ENCODE measurements around the gene DIP2B. TPM values are rescaled to one million over a fixed set of nuclear protein-coding genes. Genes with fewer than 3 reads are reported as not detected.

DIP2B gene
- total and polyA plus RNA-seq, 8 donors, result 2.7 to 136 (median 8.9) TPM

GRCh38 chr12:50572760-50573159, 68.0 kb downstream of the DIP2B start:
- 82 to 87% (median 84%) methylated on average over 3 of the region's 3 CpGs for WGBS, 5 donors
- Histone ChIP-seq H3K27me3 (no peaks in the 10 kb centered on the region), H3K27ac (peak overlapping the region in 3 of 5 donors; percentile 8 to 67 (median 20)), H3K4me3 (no peak overlapping the region), H3K9me3 (no peaks in the 10 kb centered on the region), H3K36me3 (no peaks in the 10 kb centered on the region), H3K4me1 (peaks cover 54 to 80% (median 69%) of the 10 kb centered on the region in 4 donors)
- TF ChIP-seq POLR2AphosphoS5 (IDR thresholded peaks at IDR 0.05) (no peak), EP300 (IDR thresholded peaks at IDR 0.05) (no peak), POLR2A (IDR thresholded peaks at IDR 0.05) (no peak), CTCF (IDR thresholded peaks at IDR 0.05) (no peak)
- intact Hi-C loops (cut with DNase I; ENCODE audit: low total_unique reads), result no loop called here
- DNase-seq, result no peak

GRCh38 chr12:50573271-50573670, 68.5 kb downstream of the DIP2B start:
- no peaks in the 10 kb centered on the region for H3K36me3 ChIP-seq
- no peaks in the 10 kb centered on the region for H3K27me3 ChIP-seq
- DNase-seq, result no peak
- H3K4me1 ChIP-seq, result peaks cover 49 to 75% (median 65%) of the 10 kb centered on the region in 4 donors
- H3K4me3 ChIP-seq, result no peak overlapping the region
- H3K9me3 ChIP-seq, result no peaks in the 10 kb centered on the region
- intact Hi-C loops (cut with DNase I; ENCODE audit: low total_unique reads), result no loop called here
- TF ChIP-seq POLR2A (IDR thresholded peaks at IDR 0.05) (no peak), POLR2AphosphoS5 (IDR thresholded peaks at IDR 0.05) (no peak), EP300 (IDR thresholded peaks at IDR 0.05) (no peak), CTCF (IDR thresholded peaks at IDR 0.05) (no peak)
- peak overlapping the region in 2 of 5 donors; percentile 8 to 67 for H3K27ac ChIP-seq
- WGBS, 5 donors, result 94 to 99% (median 97%) methylated on average over 2 of the region's 2 CpGs

GRCh38 chr12:50574601-50575348, 70.0 kb downstream of the DIP2B start:
- Histone ChIP-seq H3K27ac (peak overlapping the region in 3 of 5 donors; percentile 14 to 57 (median 38)), H3K27me3 (no peaks in the 10 kb centered on the region), H3K4me3 (no peak overlapping the region), H3K36me3 (no peaks in the 10 kb centered on the region), H3K4me1 (peaks cover 34 to 67% (median 52%) of the 10 kb centered on the region in 4 donors), H3K9me3 (no peaks in the 10 kb centered on the region)
- DNase-seq, result peak in 1 of 2 donors; percentile 25
- intact Hi-C loops (cut with DNase I; ENCODE audit: low total_unique reads), result no loop called here
- TF ChIP-seq CTCF (IDR thresholded peaks at IDR 0.05) (no peak), POLR2AphosphoS5 (IDR thresholded peaks at IDR 0.05) (no peak), EP300 (IDR thresholded peaks at IDR 0.05) (no peak), POLR2A (IDR thresholded peaks at IDR 0.05) (no peak)
- WGBS, 5 donors, result 44 to 66% (median 52%) methylated on average over 5 of the region's 5 CpGs

- peak in 1 of 2 donors; percentile 22 for DNase-seq
- no peaks in the 10 kb centered on the region for H3K27me3 ChIP-seq
- H3K4me1 ChIP-seq, result peaks cover 5 to 46% (median 23%) of the 10 kb centered on the region in 4 donors
- H3K27ac ChIP-seq, result peak overlapping the region in 3 of 5 donors; percentile 32 to 60 (median 53)
- no peak for TF ChIP-seq EP300 (IDR thresholded peaks at IDR 0.05)
- TF ChIP-seq POLR2AphosphoS5 (IDR thresholded peaks at IDR 0.05), result peak in 1 of 3 donors; percentile 39
- H3K36me3 ChIP-seq, result peaks cover 0 to 5% (median 3%) of the 10 kb centered on the region in 4 donors
- 25 to 65% (median 42%) methylated on average over 1 of the region's 1 CpG; no CpG with 5 or more reads in 1 of the 5 donors for WGBS, 5 donors
- H3K9me3 ChIP-seq, result no peaks in the 10 kb centered on the region
- no peak overlapping the region for H3K4me3 ChIP-seq
- intact Hi-C loops (cut with DNase I; ENCODE audit: low total_unique reads), result no loop called here
Observed at GRCh38 chr12:50579757-50580267, 75.0 kb downstream of the DIP2B start.

All from stomach (tissue), 9 donors.